Activated naive CD8-positive, alpha-beta T cell treated with anti-CD3 and anti-CD28 coated beads for 36 hours (primary cell): Measurements from ENCODE around the gene METTL24. TPM values are rescaled to one million over a fixed set of nuclear protein-coding genes. Genes with fewer than 3 reads are reported as not detected.
"Not testable (repeated sequence)": the region's sequence is repeated elsewhere in the genome, so short reads cannot be mapped to it uniquely, and the experiment has no call there.

Experiments used
- DNase-seq: peaks from one replicate; pipeline ENCODE4 v3.0.0; 2021
- H3K27ac Mint-ChIP-seq: one replicate; pipeline ENCODE4 v1.8.0; 2022; ENCODE audit warnings: mild to moderate bottlenecking, moderate library complexity, mixed read lengths
- H3K27me3 Mint-ChIP-seq: one replicate; pipeline ENCODE4 v1.8.0; 2022; ENCODE audit warnings: mild to moderate bottlenecking, mixed read lengths
- H3K36me3 Mint-ChIP-seq: one replicate; pipeline ENCODE4 v1.8.0; 2021; ENCODE audit warnings: mild to moderate bottlenecking, mixed read lengths
- H3K4me1 Mint-ChIP-seq: one replicate; pipeline ENCODE4 v1.8.0; 2021; ENCODE audit warnings: mixed read lengths
- H3K4me3 Mint-ChIP-seq: one replicate; pipeline ENCODE4 v1.8.0; 2022; ENCODE audit warnings: mild to moderate bottlenecking, moderate library complexity, mixed read lengths
- H3K9me3 Mint-ChIP-seq: one replicate; pipeline ENCODE4 v1.8.0; 2022; ENCODE audit warnings: mixed read lengths
- total RNA-seq, 2 experiments: library from RNA; stranded (reverse); gene quantifications; one replicate each; pipeline ENCODE4 v1.2.3, GENCODE V29; 2021

METTL24 gene
- total RNA-seq, 2 experiments from 2014 or later, result 0.26 to 0.27 TPM

- Mint-ChIP-seq H3K9me3 (no peaks in the 10 kb centered on the region), H3K4me1 (peaks cover 5% of the 10 kb centered on the region), H3K27ac (no peak overlapping the region), H3K4me3 (no peak overlapping the region), H3K27me3 (no peaks in the 10 kb centered on the region), H3K36me3 (no peaks in the 10 kb centered on the region)
- DNase-seq, result no peak
Measured at GRCh38 chr6:110318971-110319370, 39.2 kb downstream of the METTL24 start.

- Mint-ChIP-seq H3K36me3 (no peaks in the 10 kb centered on the region), H3K4me3 (no peak overlapping the region), H3K4me1 (peaks cover 3% of the 10 kb centered on the region), H3K27me3 (no peaks in the 10 kb centered on the region), H3K27ac (no peak overlapping the region), H3K9me3 (no peaks in the 10 kb centered on the region)
- no peak for DNase-seq
Measured at GRCh38 chr6:110317646-110318045, 40.5 kb downstream of the METTL24 start.

GRCh38 chr6:110317189-110317588 is 41.0 kb downstream of the METTL24 start:
- Mint-ChIP-seq H3K4me1 (peaks cover 2% of the 10 kb centered on the region), H3K27ac (no peak overlapping the region), H3K9me3 (no peaks in the 10 kb centered on the region), H3K27me3 (no peaks in the 10 kb centered on the region), H3K4me3 (no peak overlapping the region), H3K36me3 (no peaks in the 10 kb centered on the region)
- no peak for DNase-seq

GRCh38 chr6:110315869-110316398 is 42.2 kb downstream of the METTL24 start:
- no peak for DNase-seq
- Mint-ChIP-seq H3K27ac (no peak overlapping the region), H3K36me3 (no peaks in the 10 kb centered on the region)

GRCh38 chr6:110315207-110315868 is 42.8 kb downstream of the METTL24 start:
- H3K9me3 Mint-ChIP-seq, result peaks cover 1% of the 10 kb centered on the region
- H3K4me3 Mint-ChIP-seq, result no peak overlapping the region
- no peaks in the 10 kb centered on the region for H3K36me3 Mint-ChIP-seq
- no peak overlapping the region for H3K27ac Mint-ChIP-seq
- H3K27me3 Mint-ChIP-seq, result no peaks in the 10 kb centered on the region
- no peak for DNase-seq
- peaks cover 5% of the 10 kb centered on the region for H3K4me1 Mint-ChIP-seq

More at GRCh38 chr6:110315869-110316398, 42.2 kb downstream of the METTL24 start:
- Mint-ChIP-seq H3K4me1 (peaks cover 4% of the 10 kb centered on the region), H3K4me3 (no peak overlapping the region), H3K9me3 (no peaks in the 10 kb centered on the region), H3K27me3 (no peaks in the 10 kb centered on the region)

- no peaks in the 10 kb centered on the region for H3K36me3 Mint-ChIP-seq
- H3K4me3 Mint-ChIP-seq, result no peak overlapping the region
- DNase-seq, result no peak
- peaks cover 4% of the 10 kb centered on the region for H3K4me1 Mint-ChIP-seq
- peaks cover 10% of the 10 kb centered on the region for H3K9me3 Mint-ChIP-seq
- H3K27ac Mint-ChIP-seq, result no peak overlapping the region
- no peaks in the 10 kb centered on the region for H3K27me3 Mint-ChIP-seq
Measured at GRCh38 chr6:110310861-110311446, 47.2 kb downstream of the METTL24 start.

- not testable (repeated sequence) for H3K27me3 Mint-ChIP-seq, H3K4me3 Mint-ChIP-seq, DNase-seq, H3K36me3 Mint-ChIP-seq, H3K4me1 Mint-ChIP-seq, H3K27ac Mint-ChIP-seq
- H3K9me3 Mint-ChIP-seq, result peaks cover 10% of the 10 kb centered on the region
Measured at GRCh38 chr6:110309432-110309831, 48.7 kb downstream of the METTL24 start.

GRCh38 chr6:110307368-110307767 is 50.8 kb downstream of the METTL24 start:
- H3K27ac Mint-ChIP-seq, result no peak overlapping the region
- peaks cover 10% of the 10 kb centered on the region for H3K9me3 Mint-ChIP-seq

GRCh38 chr6:110305832-110306231 is 52.3 kb downstream of the METTL24 start:
- DNase-seq, H3K27ac Mint-ChIP-seq, H3K4me3 Mint-ChIP-seq, H3K4me1 Mint-ChIP-seq, H3K36me3 Mint-ChIP-seq, H3K27me3 Mint-ChIP-seq: not testable (repeated sequence)
- H3K9me3 Mint-ChIP-seq, result peaks cover 10% of the 10 kb centered on the region

More at GRCh38 chr6:110307368-110307767, 50.8 kb downstream of the METTL24 start:
- DNase-seq, result no peak
- no peaks in the 10 kb centered on the region for H3K27me3 Mint-ChIP-seq
- H3K4me1 Mint-ChIP-seq, result peaks cover 4% of the 10 kb centered on the region
- H3K4me3 Mint-ChIP-seq, result no peak overlapping the region
- H3K36me3 Mint-ChIP-seq, result peaks cover 4% of the 10 kb centered on the region

GRCh38 chr6:110303692-110304091 is 54.5 kb downstream of the METTL24 start:
- H3K4me1 Mint-ChIP-seq, H3K27ac Mint-ChIP-seq, H3K27me3 Mint-ChIP-seq, H3K9me3 Mint-ChIP-seq, H3K4me3 Mint-ChIP-seq, DNase-seq, H3K36me3 Mint-ChIP-seq: not testable (repeated sequence)

GRCh38 chr6:110298916-110299315 is 59.2 kb downstream of the METTL24 start:
- peaks cover 17% of the 10 kb centered on the region for H3K4me1 Mint-ChIP-seq
- H3K4me3 Mint-ChIP-seq, result no peak overlapping the region
- H3K9me3 Mint-ChIP-seq, result no peaks in the 10 kb centered on the region
- no peaks in the 10 kb centered on the region for H3K27me3 Mint-ChIP-seq
- no peak overlapping the region for H3K27ac Mint-ChIP-seq
- no peaks in the 10 kb centered on the region for H3K36me3 Mint-ChIP-seq
- no peak for DNase-seq

- Mint-ChIP-seq H3K4me3 (no peak overlapping the region), H3K27me3 (no peaks in the 10 kb centered on the region), H3K27ac (no peak overlapping the region), H3K36me3 (no peaks in the 10 kb centered on the region), H3K9me3 (no peaks in the 10 kb centered on the region), H3K4me1 (peaks cover 17% of the 10 kb centered on the region)
- DNase-seq, result no peak
Measured at GRCh38 chr6:110298411-110298810, 59.7 kb downstream of the METTL24 start.

- no peaks in the 10 kb centered on the region for H3K9me3 Mint-ChIP-seq
- DNase-seq, result no peak
- peaks cover 17% of the 10 kb centered on the region for H3K4me1 Mint-ChIP-seq
- H3K36me3 Mint-ChIP-seq, result no peaks in the 10 kb centered on the region
- H3K27ac Mint-ChIP-seq, result no peak overlapping the region
- H3K27me3 Mint-ChIP-seq, result no peaks in the 10 kb centered on the region
- H3K4me3 Mint-ChIP-seq, result peak overlapping the region; percentile 54
Measured at GRCh38 chr6:110296241-110297025, 61.7 kb downstream of the METTL24 start.

GRCh38 chr6:110295451-110296165 is 62.5 kb downstream of the METTL24 start:
- H3K27ac Mint-ChIP-seq, result peak overlapping the region; percentile 60
- peak; percentile 1 for DNase-seq

More at GRCh38 chr6:110295451-110296165, 62.5 kb downstream of the METTL24 start:
- peak overlapping the region; percentile 44 for H3K4me3 Mint-ChIP-seq
- H3K36me3 Mint-ChIP-seq, result no peaks in the 10 kb centered on the region
- H3K27me3 Mint-ChIP-seq, result no peaks in the 10 kb centered on the region
- peaks cover 3% of the 10 kb centered on the region for H3K9me3 Mint-ChIP-seq
- peaks cover 17% of the 10 kb centered on the region for H3K4me1 Mint-ChIP-seq
